Right lobe of liver (tissue), 6 donors: Measurements from ENCODE around the gene ATL1. TPM values are rescaled to one million over a fixed set of nuclear protein-coding genes. Genes with fewer than 3 reads are reported as not detected.

Experiments
- ATAC-seq, 4 donors: fragments of 200-7000 bp; cut with Tn5 transposase; one replicate each; pipeline ENCODE4 v1.9.1; 2020; ENCODE audit warnings: mild to moderate bottlenecking in 4 of 4, moderate library complexity in 4 of 4
- DNase-seq, 3 donors: peaks; one replicate each; pipeline ENCODE4 v3.0.0-alpha.2; 2020
- H3K27ac ChIP-seq, 3 donors: fragments of 200-600 bp; one replicate each; pipeline ENCODE4 v1.8.0; 2022
- H3K27me3 ChIP-seq, 2 donors: fragments of 200-600 bp; one replicate each; pipeline ENCODE4 v1.8.0; 2022
- H3K36me3 ChIP-seq, 4 donors: fragments of 200-600 bp; sonication (generic) in 1 of 4; one replicate each; pipeline versions ENCODE4 v1.5.1 to v1.8.0; 2017 to 2022; ENCODE audit warnings: control low read depth in 1 of 4
- H3K4me1 ChIP-seq, 4 donors: fragments of 200-600 bp; sonication (generic) in 1 of 4; one replicate each; pipeline versions ENCODE4 v1.5.1 to v1.8.0; 2017 to 2022; ENCODE audit warnings: control low read depth in 1 of 4
- H3K4me3 ChIP-seq, 3 donors: fragments of 200-600 bp; one replicate each; pipeline ENCODE4 v1.8.0; 2022
- H3K9me3 ChIP-seq, 4 donors: fragments of 200-600 bp; sonication (generic) in 1 of 4; one replicate each; pipeline versions ENCODE4 v1.5.1 to v1.8.0; 2017 to 2022; ENCODE audit warnings: control low read depth in 1 of 4
- CTCF ChIP-seq, 4 donors: fragments of 200-600 bp in 3 of 4; fragments of 450-650 bp in 1 of 4; IDR thresholded peaks; one replicate each; pipeline versions ENCODE4 v1.5.1 to v1.8.0; 2016 to 2022; ENCODE audit warnings: antibody characterized with exemption in 4 of 4, mild to moderate bottlenecking in 2 of 4
- POLR2A ChIP-seq: fragments of 450-650 bp; IDR thresholded peaks from one replicate; pipeline ENCODE4 v1.6.1; 2017; ENCODE audit warnings: antibody characterized with exemption, mild to moderate bottlenecking
- WGBS: methylation state at CpG from one replicate; pipeline ENCODE4 v1.1.6; 2018; ENCODE audit warnings: low coverage, low lambda C conversion rate; ENCODE audit not compliant: insufficient coverage; ENCODE audit errors: missing lambda C conversion rate; 5-methylcytosine and 5-hydroxymethylcytosine counted together
- intact Hi-C, 2 donors: fragments of 100-400 bp; cut with DNase I; formaldehyde crosslinking; loops; one replicate each; pipeline versions ENCODE4 v1.11.2 to v1.14.1; 2022
- total RNA-seq, 6 experiments: library from RNA; depleted of rRNA in 2 of 6; stranded (reverse); fragments of >200 nt in 2 of 6; fragmentation: NEBNext Ultra II Directional in 3 of 6; extraction: Animal tissue kit (Norgen Biotek cat#: 25700) in 3 of 6; gene quantifications; one replicate each; pipeline versions ENCODE4 v1.1.0 to v1.2.4, GENCODE V29; 2016 to 2023
- donor health status: DM: no; HTN: yes; CAD: no.
- donor health status: DM: no; HTN: no; CAD: no.
- donor health status: DM: no; HTN: no; CAD: no.
- donor health status: DM: no; HTN: yes; CAD: no.
- donor health status: DM: no; HTN: yes; CAD: no.

The ATL1 gene
- total RNA-seq, 6 experiments from 2014 or later: 0.18 to 0.47 (median 0.27) TPM; not detected in 1

GRCh38 chr14:50573862-50574261 lies 13.9 kb downstream of the ATL1 start:
- Histone ChIP-seq H3K4me1 (no peaks in the 10 kb centered on the region), H3K27me3 (no peaks in the 10 kb centered on the region), H3K36me3 (no peaks in the 10 kb centered on the region), H3K27ac (no peak overlapping the region), H3K4me3 (no peak overlapping the region), H3K9me3 (peaks cover 0 to 16% (median 0%) of the 10 kb centered on the region in 4 donors)
- no peak for DNase-seq
- 65% methylated on average over 2 of the region's 2 CpGs for WGBS
- ATAC-seq: no peak
- intact Hi-C loops: no loop called here
- TF ChIP-seq CTCF (IDR thresholded peaks at IDR 0.05) (no peak), POLR2A (no peak)

GRCh38 chr14:50575769-50576168 lies 15.8 kb downstream of the ATL1 start:
- DNase-seq (no peak), ATAC-seq (no peak)
- no peak overlapping the region for H3K4me3 ChIP-seq
- TF ChIP-seq POLR2A (no peak), CTCF (IDR thresholded peaks at IDR 0.05) (no peak)
- intact Hi-C loops: no loop called here
- H3K4me1 ChIP-seq: no peaks in the 10 kb centered on the region
- no peaks in the 10 kb centered on the region for H3K27me3 ChIP-seq
- no peak overlapping the region for H3K27ac ChIP-seq
- no peaks in the 10 kb centered on the region for H3K9me3 ChIP-seq
- H3K36me3 ChIP-seq: no peaks in the 10 kb centered on the region

- H3K27ac ChIP-seq: no peak overlapping the region
- H3K27me3 ChIP-seq: no peaks in the 10 kb centered on the region
- DNase-seq (no peak), ATAC-seq (no peak)
- no peak overlapping the region for H3K4me3 ChIP-seq
- no peaks in the 10 kb centered on the region for H3K9me3 ChIP-seq
- no peaks in the 10 kb centered on the region for H3K36me3 ChIP-seq
- no peaks in the 10 kb centered on the region for H3K4me1 ChIP-seq
- intact Hi-C loops: no loop called here
- TF ChIP-seq POLR2A (no peak), CTCF (IDR thresholded peaks at IDR 0.05) (no peak)
Observed at GRCh38 chr14:50577982-50578381, 18.0 kb downstream of the ATL1 start.

- TF ChIP-seq POLR2A (no peak), CTCF (IDR thresholded peaks at IDR 0.05) (no peak)
- no peak for DNase-seq
Observed at GRCh38 chr14:50578433-50578832, 18.5 kb downstream of the ATL1 start.

GRCh38 chr14:50590464-50590863 lies 30.5 kb downstream of the ATL1 start:
- ATAC-seq (no peak), DNase-seq (no peak)
- H3K4me3 ChIP-seq: no peak overlapping the region
- H3K27me3 ChIP-seq: no peaks in the 10 kb centered on the region
- H3K36me3 ChIP-seq: no peaks in the 10 kb centered on the region
- H3K9me3 ChIP-seq: no peaks in the 10 kb centered on the region
- H3K4me1 ChIP-seq: no peaks in the 10 kb centered on the region
- TF ChIP-seq CTCF (IDR thresholded peaks at IDR 0.05) (no peak), POLR2A (no peak)
- WGBS: 56% methylated on average over 2 of the region's 2 CpGs
- intact Hi-C loops: no loop called here
- H3K27ac ChIP-seq: no peak overlapping the region

More at GRCh38 chr14:50578433-50578832, 18.5 kb downstream of the ATL1 start:
- no peak for ATAC-seq
- no peaks in the 10 kb centered on the region for H3K36me3 ChIP-seq
- H3K27me3 ChIP-seq: no peaks in the 10 kb centered on the region
- no peaks in the 10 kb centered on the region for H3K9me3 ChIP-seq
- no peaks in the 10 kb centered on the region for H3K4me1 ChIP-seq
- intact Hi-C loops: no loop called here
- no peak overlapping the region for H3K4me3 ChIP-seq
- H3K27ac ChIP-seq: no peak overlapping the region
